HEK293T (cell line): ENCODE measurements around the gene ITPKB.

Experiments used
- CTCF ChIA-PET: fragments of 350-600 bp; formaldehyde crosslinking; extraction: SDS; loops from one replicate; lab custom pipeline; 2021; ENCODE audit warnings: antibody characterized with exemption, inconsistent platforms; lab: Yijun Ruan, JAX
- POLR2A ChIA-PET: fragments of 350-600 bp; formaldehyde crosslinking; extraction: SDS; loops from one replicate; lab custom pipeline; 2020; ENCODE audit warnings: antibody characterized with exemption, inconsistent platforms; lab: Yijun Ruan, JAX
- DNase-seq: peaks from one replicate; pipeline ENCODE4 v3.0.0; 2012; ENCODE audit warnings: mixed read lengths; ENCODE audit errors: extremely low spot score
- ARNT ChIP-seq: fragments of 450-650 bp; IDR thresholded peaks from 2 replicates; pipeline ENCODE4 v1.6.1; 2017; ENCODE audit warnings: mild to moderate bottlenecking
- BHLHE40 ChIP-seq: fragments of 450-650 bp; IDR thresholded peaks from 2 replicates; pipeline ENCODE4 v1.6.1; 2016; ENCODE audit warnings: mild to moderate bottlenecking, moderate library complexity, borderline replicate concordance
- CTBP1 ChIP-seq: fragments of 450-650 bp; IDR thresholded peaks from 2 replicates; pipeline ENCODE4 v1.6.1; 2016; ENCODE audit warnings: borderline replicate concordance
- ELF4 ChIP-seq: fragments of 450-650 bp; IDR thresholded peaks from 2 replicates; pipeline ENCODE4 v1.6.1; 2017; ENCODE audit warnings: antibody characterized with exemption
- FOXA1 ChIP-seq: fragments of 450-650 bp; IDR thresholded peaks from 2 replicates; pipeline ENCODE4 v1.6.1; 2016; ENCODE audit warnings: mild to moderate bottlenecking
- FOXK2 ChIP-seq: fragments of 450-650 bp; IDR thresholded peaks from 2 replicates; pipeline ENCODE4 v1.6.1; 2016; ENCODE audit warnings: mild to moderate bottlenecking
- FOXM1 ChIP-seq: fragments of 450-650 bp; IDR thresholded peaks from 2 replicates; pipeline ENCODE4 v1.6.1; 2017; ENCODE audit warnings: mild to moderate bottlenecking, borderline replicate concordance
- HDGF ChIP-seq: fragments of 450-650 bp; IDR thresholded peaks from 2 replicates; pipeline ENCODE4 v1.6.1; 2017; ENCODE audit warnings: antibody characterized with exemption, borderline replicate concordance
- L3MBTL2 ChIP-seq: fragments of 450-650 bp; conservative IDR thresholded peaks from 2 replicates; pipeline ENCODE4 v1.6.1; 2016; ENCODE audit warnings: mild to moderate bottlenecking
- LEF1 ChIP-seq: fragments of 450-650 bp; IDR thresholded peaks from 2 replicates; pipeline ENCODE4 v1.6.1; 2017; ENCODE audit warnings: mild to moderate bottlenecking, borderline replicate concordance
- NFRKB ChIP-seq: fragments of 450-650 bp; IDR thresholded peaks from 2 replicates; pipeline ENCODE4 v1.6.1; 2016; ENCODE audit warnings: mild to moderate bottlenecking, moderate library complexity
- PKNOX1 ChIP-seq: fragments of 450-650 bp; IDR thresholded peaks from 2 replicates; pipeline ENCODE4 v1.6.1; 2016
- SP1 ChIP-seq: fragments of 450-650 bp; IDR thresholded peaks from 2 replicates; pipeline ENCODE4 v1.6.1; 2017
- SUZ12 ChIP-seq: fragments of 450-650 bp; IDR thresholded peaks from 2 replicates; pipeline ENCODE4 v1.6.1; 2016; ENCODE audit warnings: mild to moderate bottlenecking
- TARDBP ChIP-seq: fragments of 450-650 bp; IDR thresholded peaks from 2 replicates; pipeline ENCODE4 v1.6.1; 2016
- ZNF384 ChIP-seq: fragments of 450-650 bp; IDR thresholded peaks from 2 replicates; pipeline ENCODE4 v1.6.1; 2016

The ITPKB gene

GRCh38 chr1:226638608-226639007 is 100.5 kb downstream of the ITPKB start:
- DNase-seq, result no peak
- CTCF ChIA-PET, result interaction anchor here (0.7 kb wide), 3 partner anchors 26 to 670 kb away, joined by 3 to 4 read pairs (median 3); no protein-coding TSS in a partner anchor
- POLR2A ChIA-PET, result no interaction called here
- TF ChIP-seq ARNT (no peak), FOXM1 (no peak), PKNOX1 (no peak), HDGF (no peak), NFRKB (no peak), CTBP1 (no peak), SUZ12 (no peak), ELF4 (no peak), FOXK2 (no peak), BHLHE40 (no peak), ZNF384 (no peak), L3MBTL2 (no peak)

- DNase-seq, result no peak
- POLR2A ChIA-PET, result no interaction called here
- CTCF ChIA-PET, result interaction anchor here (0.7 to 1.5 kb wide), 2 partner anchors 12 to 26 kb away, joined by 3 to 7 read pairs; no protein-coding TSS in a partner anchor
- TF ChIP-seq FOXM1, result no peak
- TF ChIP-seq ARNT, result no peak
- TF ChIP-seq SUZ12, result no peak
- no peak for TF ChIP-seq PKNOX1
- TF ChIP-seq NFRKB, result no peak
- TF ChIP-seq BHLHE40, result no peak
- TF ChIP-seq ELF4, result no peak
- TF ChIP-seq L3MBTL2, result no peak
- no peak for TF ChIP-seq FOXK2
- TF ChIP-seq CTBP1, result no peak
Measured at GRCh38 chr1:226638001-226638601, 101.0 kb downstream of the ITPKB start.

- CTCF ChIA-PET, result interaction anchor here (1.5 kb wide), 1 partner anchor 11 kb away, joined by 7 read pairs; no protein-coding TSS in a partner anchor
- TF ChIP-seq FOXK2, result no peak
- TF ChIP-seq NFRKB, result no peak
- TF ChIP-seq FOXM1, result no peak
- no peak for TF ChIP-seq ZNF384
- TF ChIP-seq SP1, result no peak
- TF ChIP-seq ARNT, result no peak
- no peak for TF ChIP-seq HDGF
- no peak for TF ChIP-seq ELF4
- TF ChIP-seq BHLHE40, result no peak
- TF ChIP-seq PKNOX1, result no peak
- TF ChIP-seq FOXA1, result no peak
- TF ChIP-seq TARDBP, result no peak
- no peak for TF ChIP-seq L3MBTL2
- POLR2A ChIA-PET, result no interaction called here
- no peak for DNase-seq
Measured at GRCh38 chr1:226637147-226637935, 101.7 kb downstream of the ITPKB start.

- no peak for DNase-seq
- POLR2A ChIA-PET, result no interaction called here
- TF ChIP-seq PKNOX1, result no peak
- no peak for TF ChIP-seq BHLHE40
- TF ChIP-seq TARDBP, result no peak
- no peak for TF ChIP-seq LEF1
- TF ChIP-seq L3MBTL2, result no peak
- TF ChIP-seq SP1, result no peak
- no peak for TF ChIP-seq FOXM1
- no peak for TF ChIP-seq SUZ12
- no peak for TF ChIP-seq ARNT
- no peak for TF ChIP-seq FOXK2
- no peak for TF ChIP-seq NFRKB
- no peak for TF ChIP-seq ELF4
- TF ChIP-seq ZNF384, result no peak
- CTCF ChIA-PET, result interaction anchor here (1.5 kb wide), 1 partner anchor 10 kb away, joined by 7 read pairs; no protein-coding TSS in a partner anchor
Measured at GRCh38 chr1:226636847-226637096, 102.3 kb downstream of the ITPKB start.

DNA sequence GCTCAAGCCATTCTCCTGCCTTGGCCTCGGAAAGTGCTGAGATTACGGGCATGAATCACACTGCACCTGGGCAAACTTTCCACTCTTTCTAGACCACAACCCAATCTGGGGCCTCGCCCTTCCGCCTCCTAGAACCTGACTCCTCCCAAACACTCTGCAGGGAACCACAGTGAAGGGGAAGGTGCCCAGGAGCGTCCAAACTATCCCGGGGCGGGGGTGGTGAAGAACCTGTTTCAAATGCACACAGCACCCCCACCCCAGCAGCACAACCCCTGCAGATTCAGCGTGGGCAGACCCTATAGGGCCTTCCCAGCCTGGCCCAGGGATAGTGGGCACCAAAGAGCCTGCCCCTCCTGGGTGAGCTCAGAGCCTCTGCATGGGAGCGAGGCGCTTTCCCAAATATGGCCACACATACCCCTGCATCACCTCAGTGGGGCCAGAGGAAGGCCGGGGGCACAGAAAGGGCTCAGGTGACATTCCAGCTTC is 103.6 kb downstream of the ITPKB start:
- no peak for DNase-seq
- CTCF ChIA-PET, result interaction anchor here (0.6 to 1.8 kb wide), 5 partner anchors 9 to 908 kb away, joined by 3 to 7 read pairs (median 4); no protein-coding TSS in a partner anchor
- POLR2A ChIA-PET, result interaction anchor here (0.9 kb wide), 1 partner anchor 23 kb away, joined by 3 read pairs; no protein-coding TSS in a partner anchor
- TF ChIP-seq SUZ12 (no peak), CTBP1 (no peak), FOXA1 (no peak), FOXM1 (no peak), SP1 (no peak), TARDBP (no peak), BHLHE40 (no peak), ARNT (no peak)
